ENCODE measurements around the gene ADAMTS17. TPM values are rescaled to one million over a fixed set of nuclear protein-coding genes. Genes with fewer than 3 reads are reported as not detected.

ADAMTS17 gene
- total RNA-seq, 1 donor from 2014 or later: 3.4 TPM

- Mint-ChIP-seq H3K4me1 (ENCODE audit: low read depth) (peaks cover 51% of the 10 kb centered on the region), H3K36me3 (ENCODE audit: low read depth) (no peaks in the 10 kb centered on the region), H3K27me3 (ENCODE audit: low read depth) (no peaks in the 10 kb centered on the region), H3K9me3 (ENCODE audit: low read depth) (no peaks in the 10 kb centered on the region), H3K27ac (ENCODE audit: unreplicated experiment) (no peak overlapping the region), H3K4me3 (ENCODE audit: unreplicated experiment) (no peak overlapping the region)
- no peak for TF ChIP-seq CTCF (IDR thresholded peaks at IDR 0.05)
- DNase-seq (ENCODE audit: low spot score): no peak
These were observed 301.8 kb downstream of the ADAMTS17 start for GRCh38 chr15:100039994-100040393.

- no peak for DNase-seq (ENCODE audit: low spot score)
- Mint-ChIP-seq H3K9me3 (ENCODE audit: low read depth) (no peaks in the 10 kb centered on the region), H3K36me3 (ENCODE audit: low read depth) (no peaks in the 10 kb centered on the region), H3K4me1 (ENCODE audit: low read depth) (peaks cover 53% of the 10 kb centered on the region), H3K4me3 (ENCODE audit: unreplicated experiment) (no peak overlapping the region), H3K27ac (ENCODE audit: unreplicated experiment) (no peak overlapping the region), H3K27me3 (ENCODE audit: low read depth) (no peaks in the 10 kb centered on the region)
- no peak for TF ChIP-seq CTCF (IDR thresholded peaks at IDR 0.05)
These were observed 303.0 kb downstream of the ADAMTS17 start for GRCh38 chr15:100038736-100039135.

GRCh38 chr15:100037901-100038300, 303.9 kb downstream of the ADAMTS17 start:
- Mint-ChIP-seq H3K9me3 (ENCODE audit: low read depth) (no peaks in the 10 kb centered on the region), H3K4me3 (ENCODE audit: unreplicated experiment) (no peak overlapping the region), H3K4me1 (ENCODE audit: low read depth) (peaks cover 53% of the 10 kb centered on the region), H3K27me3 (ENCODE audit: low read depth) (no peaks in the 10 kb centered on the region), H3K36me3 (ENCODE audit: low read depth) (no peaks in the 10 kb centered on the region), H3K27ac (ENCODE audit: unreplicated experiment) (no peak overlapping the region)
- TF ChIP-seq CTCF (IDR thresholded peaks at IDR 0.05): no peak
- no peak for DNase-seq (ENCODE audit: low spot score)

- DNase-seq (ENCODE audit: low spot score): no peak
- Mint-ChIP-seq H3K27me3 (ENCODE audit: low read depth) (no peaks in the 10 kb centered on the region), H3K4me1 (ENCODE audit: low read depth) (peaks cover 53% of the 10 kb centered on the region), H3K36me3 (ENCODE audit: low read depth) (no peaks in the 10 kb centered on the region), H3K4me3 (ENCODE audit: unreplicated experiment) (no peak overlapping the region), H3K9me3 (ENCODE audit: low read depth) (no peaks in the 10 kb centered on the region), H3K27ac (ENCODE audit: unreplicated experiment) (no peak overlapping the region)
- TF ChIP-seq CTCF (IDR thresholded peaks at IDR 0.05): no peak
These were observed 305.8 kb downstream of the ADAMTS17 start for GRCh38 chr15:100036015-100036414.

GRCh38 chr15:100034191-100034590, 307.6 kb downstream of the ADAMTS17 start:
- no peak for TF ChIP-seq CTCF (IDR thresholded peaks at IDR 0.05)
- Mint-ChIP-seq H3K9me3 (ENCODE audit: low read depth) (no peaks in the 10 kb centered on the region), H3K27ac (ENCODE audit: unreplicated experiment) (no peak overlapping the region), H3K27me3 (ENCODE audit: low read depth) (no peaks in the 10 kb centered on the region), H3K4me1 (ENCODE audit: low read depth) (peaks cover 66% of the 10 kb centered on the region), H3K36me3 (ENCODE audit: low read depth) (no peaks in the 10 kb centered on the region), H3K4me3 (ENCODE audit: unreplicated experiment) (no peak overlapping the region)
- DNase-seq (ENCODE audit: low spot score): no peak
